Gastroesophageal sphincter (tissue), 4 donors: ENCODE data around the gene LURAP1L. TPM values are rescaled to one million over a fixed set of nuclear protein-coding genes. Genes with fewer than 3 reads are reported as not detected.

Source experiments
- ATAC-seq: fragments of 150-250 bp; one replicate; pipeline ENCODE4 v1.9.1; 2016; ENCODE audit warnings: mild to moderate bottlenecking, moderate library complexity
- H3K27ac ChIP-seq, 4 donors: fragments of 200-600 bp; sonication (generic) in 3 of 4; 1 replicate in 3 of 4; 2 replicates in 1 of 4; pipeline ENCODE4 v1.5.1; 2016 to 2019
- H3K27me3 ChIP-seq: fragments of 200-600 bp; sonication (generic); one replicate; pipeline ENCODE4 v1.5.1; 2019
- H3K36me3 ChIP-seq, 2 donors: fragments of 200-600 bp; sonication (generic); one replicate each; pipeline ENCODE4 v1.5.1; 2019; ENCODE audit warnings: control low read depth in 1 of 2
- H3K4me1 ChIP-seq, 3 donors: fragments of 200-600 bp; sonication (generic); 1 replicate in 2 of 3; 2 replicates in 1 of 3; pipeline ENCODE4 v1.5.1; 2016 to 2019; ENCODE audit warnings: control low read depth in 2 of 3
- H3K4me3 ChIP-seq, 2 donors: fragments of 200-600 bp; sonication (generic); one replicate each; pipeline ENCODE4 v1.5.1; 2019; ENCODE audit warnings: mild to moderate bottlenecking in 1 of 2, moderate library complexity in 1 of 2
- H3K9me3 ChIP-seq, 3 donors: fragments of 200-600 bp; sonication (generic); one replicate each; pipeline ENCODE4 v1.5.1; 2017 to 2019; ENCODE audit warnings: control low read depth in 2 of 3
- EP300 ChIP-seq: sonication (generic); formaldehyde crosslinking; IDR thresholded peaks from one replicate; pipeline ENCODE4 v1.6.1; 2017; ENCODE audit warnings: antibody characterized with exemption, mild to moderate bottlenecking
- POLR2A ChIP-seq, 2 donors: fragments of 450-650 bp; IDR thresholded peaks; one replicate each; pipeline ENCODE4 v1.6.1; 2017; ENCODE audit warnings: antibody characterized with exemption in 2 of 2, mild to moderate bottlenecking in 2 of 2, moderate library complexity in 1 of 2
- POLR2AphosphoS5 ChIP-seq: sonication (generic); formaldehyde crosslinking; IDR thresholded peaks from one replicate; pipeline ENCODE4 v1.6.1; 2017; ENCODE audit warnings: antibody characterized with exemption
- WGBS, 2 donors: methylation state at CpG; one replicate each; pipeline ENCODE4 v1.1.5; 2018; ENCODE audit warnings: low coverage in 1 of 2; 5-methylcytosine and 5-hydroxymethylcytosine counted together
- total RNA-seq, 4 donors: library from RNA; depleted of rRNA; stranded (reverse); fragments of >200 nt; gene quantifications; one replicate each; pipeline ENCODE4 v1.1.0, GENCODE V29; 2016
- TF ChIP-seq, protein P1 (sequence below), 4 experiments: fragments of 200-600 bp in 2 of 4; fragments of 450-650 bp in 2 of 4; sonication (generic) in 1 of 4; IDR thresholded peaks; one replicate each; pipeline ENCODE4 v1.5.1; 2017 to 2019; ENCODE audit warnings: antibody characterized with exemption in 4 of 4, mild to moderate bottlenecking in 2 of 4, moderate library complexity in 2 of 4

Gene LURAP1L, protein sequence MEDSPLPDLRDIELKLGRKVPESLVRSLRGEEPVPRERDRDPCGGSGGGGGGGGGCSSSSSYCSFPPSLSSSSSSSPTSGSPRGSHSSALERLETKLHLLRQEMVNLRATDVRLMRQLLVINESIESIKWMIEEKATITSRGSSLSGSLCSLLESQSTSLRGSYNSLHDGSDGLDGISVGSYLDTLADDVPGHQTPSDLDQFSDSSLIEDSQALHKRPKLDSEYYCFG
- total RNA-seq = 10 to 100 TPM; 13.7 to 29.6 (median 22.7) TPM

DNA sequence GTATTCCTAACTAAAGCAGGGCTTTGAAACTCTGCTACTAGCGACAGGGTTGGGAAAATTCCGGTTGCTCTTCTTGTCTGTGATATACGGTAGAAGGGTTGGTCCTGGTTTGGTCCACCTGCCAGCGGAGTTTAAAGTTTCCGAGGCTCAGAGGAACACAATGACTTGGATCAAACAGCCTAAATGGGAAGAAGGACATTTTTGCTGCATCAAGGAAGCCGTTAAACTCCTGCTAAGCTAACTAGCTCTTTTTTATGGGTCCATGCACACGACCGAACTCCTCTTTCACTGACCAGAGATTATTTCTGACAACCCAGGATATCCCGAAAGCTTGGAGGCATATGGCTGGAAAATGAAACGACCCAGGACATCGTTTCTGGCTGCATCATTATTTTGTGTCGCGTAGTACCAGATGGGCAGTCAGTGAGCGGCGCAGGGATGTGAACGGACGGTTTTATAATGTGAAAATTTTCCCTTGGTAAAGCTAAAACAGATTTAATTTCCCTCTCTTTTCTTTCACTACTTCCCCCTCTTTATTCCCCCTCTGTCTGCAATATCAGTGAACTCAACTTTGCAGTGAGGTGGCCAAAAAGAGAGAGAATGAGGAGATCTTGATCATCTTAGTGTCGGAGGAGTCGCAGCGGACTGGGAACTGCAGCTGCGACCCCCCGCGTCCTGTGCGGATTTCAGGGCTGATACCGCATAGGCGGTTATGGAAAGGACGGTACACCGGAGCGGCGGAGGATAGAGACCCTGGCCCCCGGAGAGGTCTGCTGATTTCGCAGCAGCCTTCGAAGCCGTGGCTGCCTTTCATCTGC, at the start of gene LURAP1L:
Gene LURAP1L (plus strand): TSS at position 160 of the 818 bp plus-strand sequence. CDS start 696 bp downstream, outside the sequence.
- no peaks in the 10 kb centered on the region for H3K36me3 ChIP-seq
- no peaks in the 10 kb centered on the region for H3K27me3 ChIP-seq
- peak within 1 kb of the TSS; percentile 77 to 79 for H3K4me3 ChIP-seq
- peak; percentile 66 for TF ChIP-seq POLR2AphosphoS5
- TF ChIP-seq EP300 = no peak
- peak; percentile 31 to 36 for TF ChIP-seq POLR2A (IDR thresholded peaks at IDR 0.05)
- TF ChIP-seq, protein P1, sequence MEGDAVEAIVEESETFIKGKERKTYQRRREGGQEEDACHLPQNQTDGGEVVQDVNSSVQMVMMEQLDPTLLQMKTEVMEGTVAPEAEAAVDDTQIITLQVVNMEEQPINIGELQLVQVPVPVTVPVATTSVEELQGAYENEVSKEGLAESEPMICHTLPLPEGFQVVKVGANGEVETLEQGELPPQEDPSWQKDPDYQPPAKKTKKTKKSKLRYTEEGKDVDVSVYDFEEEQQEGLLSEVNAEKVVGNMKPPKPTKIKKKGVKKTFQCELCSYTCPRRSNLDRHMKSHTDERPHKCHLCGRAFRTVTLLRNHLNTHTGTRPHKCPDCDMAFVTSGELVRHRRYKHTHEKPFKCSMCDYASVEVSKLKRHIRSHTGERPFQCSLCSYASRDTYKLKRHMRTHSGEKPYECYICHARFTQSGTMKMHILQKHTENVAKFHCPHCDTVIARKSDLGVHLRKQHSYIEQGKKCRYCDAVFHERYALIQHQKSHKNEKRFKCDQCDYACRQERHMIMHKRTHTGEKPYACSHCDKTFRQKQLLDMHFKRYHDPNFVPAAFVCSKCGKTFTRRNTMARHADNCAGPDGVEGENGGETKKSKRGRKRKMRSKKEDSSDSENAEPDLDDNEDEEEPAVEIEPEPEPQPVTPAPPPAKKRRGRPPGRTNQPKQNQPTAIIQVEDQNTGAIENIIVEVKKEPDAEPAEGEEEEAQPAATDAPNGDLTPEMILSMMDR (IDR thresholded peaks at IDR 0.05) = peak in 1 of 4 experiments; percentile 10
- 1 to 3% methylated on average over 16 to 17 of the region's 34 CpGs for WGBS, 2 donors
- peaks cover 3 to 38% (median 3%) of the 10 kb centered on the region in 3 donors for H3K4me1 ChIP-seq
- ATAC-seq = peak; percentile 69
- H3K9me3 ChIP-seq = no peaks in the 10 kb centered on the region
- peak within 1 kb of the TSS; percentile 68 to 91 (median 85) for H3K27ac ChIP-seq

DNA sequence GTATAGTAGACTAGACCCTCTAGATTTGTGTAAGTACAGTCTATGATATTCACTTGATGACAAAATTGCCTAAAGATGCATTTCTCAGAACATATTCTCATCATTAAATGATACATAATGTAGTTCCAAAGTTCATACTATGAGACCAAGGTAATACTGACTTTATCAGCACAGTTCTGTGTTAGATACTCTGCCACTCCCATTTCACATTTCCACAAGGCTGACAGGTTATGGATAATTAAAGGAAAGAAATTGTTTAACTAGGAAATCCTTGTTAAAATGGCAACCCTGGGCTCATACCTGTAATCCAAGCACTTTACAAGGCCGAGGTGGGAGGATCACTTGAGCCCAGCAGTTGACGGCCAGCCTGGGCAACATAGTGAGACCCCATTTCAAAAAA, 48.0 kb upstream of the LURAP1L start:
- no peaks in the 10 kb centered on the region for H3K36me3 ChIP-seq
- ATAC-seq = no peak
- H3K9me3 ChIP-seq = no peaks in the 10 kb centered on the region
- TF ChIP-seq EP300 = no peak
- no peak for TF ChIP-seq POLR2A (IDR thresholded peaks at IDR 0.05)
- TF ChIP-seq POLR2AphosphoS5 = no peak
- TF ChIP-seq, protein P1 (IDR thresholded peaks at IDR 0.05) = no peak
- 100% methylated on average over 2 of the region's 2 CpGs for WGBS, 2 donors
- no peak overlapping the region for H3K27ac ChIP-seq
- H3K4me1 ChIP-seq = peaks cover 0 to 2% (median 0%) of the 10 kb centered on the region in 3 donors
- no peaks in the 10 kb centered on the region for H3K27me3 ChIP-seq
- H3K4me3 ChIP-seq = no peak overlapping the region

GRCh38 chr9:12730198-12730597, 44.6 kb upstream of the LURAP1L start:
- no peak for ATAC-seq
- H3K27ac ChIP-seq = no peak overlapping the region
- H3K4me1 ChIP-seq = no peaks in the 10 kb centered on the region
- H3K27me3 ChIP-seq = no peaks in the 10 kb centered on the region
- WGBS, 2 donors = 78 to 100% methylated on average over 1 of the region's 1 CpG
- peaks cover 0 to 13% (median 0%) of the 10 kb centered on the region in 3 donors for H3K9me3 ChIP-seq
- TF ChIP-seq EP300 = no peak
- no peak for TF ChIP-seq POLR2A (IDR thresholded peaks at IDR 0.05)
- TF ChIP-seq POLR2AphosphoS5 = no peak
- TF ChIP-seq, protein P1 (IDR thresholded peaks at IDR 0.05) = no peak
- H3K36me3 ChIP-seq = no peaks in the 10 kb centered on the region
- no peak overlapping the region for H3K4me3 ChIP-seq

GRCh38 chr9:12730927-12731326, 43.9 kb upstream of the LURAP1L start:
- Histone ChIP-seq H3K36me3 (no peaks in the 10 kb centered on the region), H3K4me1 (no peaks in the 10 kb centered on the region), H3K9me3 (peaks cover 0 to 13% (median 0%) of the 10 kb centered on the region in 3 donors), H3K27me3 (no peaks in the 10 kb centered on the region), H3K4me3 (no peak overlapping the region), H3K27ac (no peak overlapping the region)
- TF ChIP-seq POLR2AphosphoS5 (no peak), POLR2A (IDR thresholded peaks at IDR 0.05) (no peak), EP300 (no peak)
- TF ChIP-seq, protein P1 (IDR thresholded peaks at IDR 0.05) = no peak
- ATAC-seq = no peak
